GM23338 (cell line): ENCODE measurements around the gene ZNF891. TPM values are rescaled to one million over a fixed set of nuclear protein-coding genes. Genes with fewer than 3 reads are reported as not detected.

Experiments used
- ATAC-seq: fragments of 200-7000 bp; cut with Tn5 transposase; 3 replicates; pipeline ENCODE4 v1.9.1; 2020
- DNase-seq: peaks from one replicate; pipeline ENCODE4 v3.0.0-alpha.2; 2015; ENCODE audit warnings: low spot score
- H2AFZ ChIP-seq: fragments of 200-600 bp; sonication (generic); 2 replicates; pipeline ENCODE4 v1.8.0; 2016; ENCODE audit warnings: antibody characterized with exemption, mild to moderate bottlenecking, moderate library complexity
- H3F3A ChIP-seq: fragments of 200-600 bp; sonication (generic); replicated peaks from 2 replicates; pipeline ENCODE4 v1.8.0; 2017; ENCODE audit warnings: antibody characterized with exemption, mixed run types, low read depth
- H3K27ac ChIP-seq: fragments of 200-600 bp; sonication (generic); 2 replicates; pipeline ENCODE4 v1.6.1; 2016; ENCODE audit warnings: low read depth
- H3K27me3 ChIP-seq: fragments of 200-600 bp; sonication (generic); 2 replicates; pipeline ENCODE4 v1.8.0; 2016; ENCODE audit warnings: mild to moderate bottlenecking, mixed run types, moderate library complexity; ENCODE audit not compliant: insufficient read depth
- H3K36me3 ChIP-seq: fragments of 200-600 bp; sonication (generic); 2 replicates; pipeline ENCODE4 v1.8.0; 2016; ENCODE audit warnings: mild to moderate bottlenecking; ENCODE audit not compliant: insufficient read depth
- H3K4me1 ChIP-seq: fragments of 200-600 bp; sonication (generic); 2 replicates; pipeline ENCODE4 v1.8.0; 2016; ENCODE audit warnings: mild to moderate bottlenecking, moderate library complexity; ENCODE audit not compliant: insufficient read depth
- H3K4me2 ChIP-seq: fragments of 200-600 bp; sonication (generic); 2 replicates; pipeline ENCODE4 v1.7.1; 2017; ENCODE audit warnings: mixed run types
- H3K4me3 ChIP-seq: fragments of 200-600 bp; sonication (generic); 2 replicates; pipeline ENCODE4 v1.6.1; 2016; ENCODE audit warnings: mixed run types
- H3K79me2 ChIP-seq: fragments of 200-600 bp; sonication (generic); replicated peaks from 2 replicates; pipeline ENCODE4 v1.8.0; 2017; ENCODE audit warnings: mild to moderate bottlenecking; ENCODE audit not compliant: insufficient read depth
- H3K9me2 ChIP-seq: fragments of 200-600 bp; sonication (generic); 2 replicates; pipeline ENCODE4 v1.8.0; 2017; ENCODE audit not compliant: insufficient read depth
- H4K20me1 ChIP-seq: fragments of 200-600 bp; sonication (generic); replicated peaks from 2 replicates; pipeline ENCODE4 v1.8.0; 2017; ENCODE audit warnings: mild to moderate bottlenecking; ENCODE audit not compliant: insufficient read depth
- H3K27ac Mint-ChIP-seq: 2 replicates; pipeline ENCODE4 v1.8.0; 2020; ENCODE audit warnings: inconsistent platforms, mild to moderate bottlenecking, moderate library complexity, mixed read lengths
- H3K27me3 Mint-ChIP-seq: 3 replicates; pipeline ENCODE4 v1.8.0; 2022; ENCODE audit warnings: low read depth, mild to moderate bottlenecking, moderate library complexity, mixed read lengths, inconsistent platforms; ENCODE audit not compliant: insufficient read depth, poor library complexity
- H3K36me3 Mint-ChIP-seq: 3 replicates; pipeline ENCODE4 v1.8.0; 2021; ENCODE audit warnings: low read depth, mild to moderate bottlenecking, inconsistent platforms, moderate library complexity, mixed read lengths
- H3K4me1 Mint-ChIP-seq: 3 replicates; pipeline ENCODE4 v1.8.0; 2020; ENCODE audit warnings: mild to moderate bottlenecking, inconsistent platforms, mixed read lengths
- H3K4me3 Mint-ChIP-seq: 3 replicates; pipeline ENCODE4 v1.8.0; 2021; ENCODE audit warnings: moderate library complexity, mild to moderate bottlenecking, inconsistent platforms, mixed read lengths
- H3K9me3 Mint-ChIP-seq: 3 replicates; pipeline ENCODE4 v1.8.0; 2020; ENCODE audit warnings: moderate library complexity, mild to moderate bottlenecking, inconsistent platforms, mixed read lengths
- JUNB ChIP-seq: IDR thresholded peaks from one replicate; pipeline ENCODE4 v1.6.1; 2016; ENCODE audit warnings: antibody characterized with exemption; ENCODE audit not compliant: unreplicated experiment
- POLR2AphosphoS5 ChIP-seq: IDR thresholded peaks from 2 replicates; pipeline ENCODE4 v1.6.1; 2016; ENCODE audit warnings: antibody characterized with exemption, low read depth
- STAT1 ChIP-seq: IDR thresholded peaks from one replicate; pipeline ENCODE4 v1.6.1; 2016; ENCODE audit warnings: antibody characterized with exemption; ENCODE audit not compliant: unreplicated experiment
- ZNF331 ChIP-seq: fragments of 250-450 bp; sonication (Bioruptor Pico); IDR thresholded peaks from 2 replicates; pipeline ENCODE4 v1.5.0; 2020; ENCODE audit warnings: low read depth, mild to moderate bottlenecking, moderate library complexity
- polyA plus RNA-seq: library from polyadenylated mRNA; unstranded; fragments of >200 nt; fragmentation: Nextera tagmentation; extraction: Ambion mirVana; gene quantifications from 2 replicates; pipeline ENCODE4 v1.2.1, GENCODE V29; 2016
- total RNA-seq: library from RNA; depleted of rRNA; stranded (reverse); fragments of >200 nt; shearing (Covaris generic); gene quantifications from 2 replicates; pipeline ENCODE4 v1.2.3, GENCODE V29; 2014
- TF ChIP-seq, protein P1 (sequence below): IDR thresholded peaks from one replicate; pipeline ENCODE4 v1.6.1; 2018; ENCODE audit warnings: antibody characterized with exemption; ENCODE audit not compliant: unreplicated experiment
- TF ChIP-seq, protein P2 (sequence below), 2 experiments: fragments of 200-600 bp in 1 of 2; sonication (generic) in 1 of 2; conservative IDR thresholded peaks; 2 replicates each; pipeline versions ENCODE4 v1.5.1 to v1.6.1; 2016 to 2017; ENCODE audit warnings: antibody characterized with exemption in 2 of 2, low read depth in 2 of 2, mild to moderate bottlenecking in 2 of 2, moderate library complexity in 1 of 2
- TF ChIP-seq, protein P3 (sequence below): fragments of 250-450 bp; sonication (Bioruptor Pico); IDR thresholded peaks from 2 replicates; pipeline ENCODE4 v1.5.0; 2020; ENCODE audit warnings: mild to moderate bottlenecking, moderate library complexity

Gene ZNF891
- total and polyA plus RNA-seq, 2 experiments from 2014 or later, result 1.8 to 5.4 TPM

DNA sequence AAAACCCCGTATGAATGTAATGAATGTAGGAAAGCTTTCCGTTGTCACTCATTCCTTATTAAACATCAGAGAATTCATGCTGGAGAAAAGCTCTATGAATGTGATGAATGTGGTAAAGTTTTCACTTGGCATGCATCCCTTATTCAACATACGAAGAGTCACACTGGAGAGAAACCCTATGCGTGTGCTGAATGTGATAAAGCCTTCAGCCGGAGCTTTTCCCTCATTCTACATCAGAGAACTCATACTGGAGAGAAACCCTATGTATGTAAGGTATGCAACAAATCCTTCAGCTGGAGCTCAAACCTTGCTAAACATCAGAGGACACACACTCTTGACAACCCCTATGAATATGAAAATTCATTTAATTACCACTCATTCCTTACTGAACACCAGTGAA, 23.8 kb downstream of the ZNF891 start:
- H3K27ac ChIP-seq, result no peak overlapping the region
- no peaks in the 10 kb centered on the region for H4K20me1 ChIP-seq
- H3K4me3 ChIP-seq, result peak overlapping the region; percentile 9; the same call in 1 of the 2 replicates
- DNase-seq, result peak; percentile 25
- Mint-ChIP-seq H3K36me3 (peaks cover 100% of the 10 kb centered on the region), H3K4me3 (no peak overlapping the region), H3K27me3 (no peaks in the 10 kb centered on the region), H3K9me3 (peaks cover 99% of the 10 kb centered on the region), H3K4me1 (no peaks in the 10 kb centered on the region), H3K27ac (no peak overlapping the region)
- H3K4me1 ChIP-seq, result no peaks in the 10 kb centered on the region
- no peak overlapping the region for H3K4me2 ChIP-seq
- H3F3A ChIP-seq, result no peaks in the 10 kb centered on the region
- H3K79me2 ChIP-seq, result 0 out of 2 replicates have a peak, but pooled peaks cover 12% of the 10 kb centered on the region
- ATAC-seq, result no peak
- H2AFZ ChIP-seq, result no peak overlapping the region
- H3K27me3 ChIP-seq, result no peaks in the 10 kb centered on the region
- H3K9me2 ChIP-seq, result no peaks in the 10 kb centered on the region
- no peak for TF ChIP-seq ZNF331
- TF ChIP-seq, protein P1, sequence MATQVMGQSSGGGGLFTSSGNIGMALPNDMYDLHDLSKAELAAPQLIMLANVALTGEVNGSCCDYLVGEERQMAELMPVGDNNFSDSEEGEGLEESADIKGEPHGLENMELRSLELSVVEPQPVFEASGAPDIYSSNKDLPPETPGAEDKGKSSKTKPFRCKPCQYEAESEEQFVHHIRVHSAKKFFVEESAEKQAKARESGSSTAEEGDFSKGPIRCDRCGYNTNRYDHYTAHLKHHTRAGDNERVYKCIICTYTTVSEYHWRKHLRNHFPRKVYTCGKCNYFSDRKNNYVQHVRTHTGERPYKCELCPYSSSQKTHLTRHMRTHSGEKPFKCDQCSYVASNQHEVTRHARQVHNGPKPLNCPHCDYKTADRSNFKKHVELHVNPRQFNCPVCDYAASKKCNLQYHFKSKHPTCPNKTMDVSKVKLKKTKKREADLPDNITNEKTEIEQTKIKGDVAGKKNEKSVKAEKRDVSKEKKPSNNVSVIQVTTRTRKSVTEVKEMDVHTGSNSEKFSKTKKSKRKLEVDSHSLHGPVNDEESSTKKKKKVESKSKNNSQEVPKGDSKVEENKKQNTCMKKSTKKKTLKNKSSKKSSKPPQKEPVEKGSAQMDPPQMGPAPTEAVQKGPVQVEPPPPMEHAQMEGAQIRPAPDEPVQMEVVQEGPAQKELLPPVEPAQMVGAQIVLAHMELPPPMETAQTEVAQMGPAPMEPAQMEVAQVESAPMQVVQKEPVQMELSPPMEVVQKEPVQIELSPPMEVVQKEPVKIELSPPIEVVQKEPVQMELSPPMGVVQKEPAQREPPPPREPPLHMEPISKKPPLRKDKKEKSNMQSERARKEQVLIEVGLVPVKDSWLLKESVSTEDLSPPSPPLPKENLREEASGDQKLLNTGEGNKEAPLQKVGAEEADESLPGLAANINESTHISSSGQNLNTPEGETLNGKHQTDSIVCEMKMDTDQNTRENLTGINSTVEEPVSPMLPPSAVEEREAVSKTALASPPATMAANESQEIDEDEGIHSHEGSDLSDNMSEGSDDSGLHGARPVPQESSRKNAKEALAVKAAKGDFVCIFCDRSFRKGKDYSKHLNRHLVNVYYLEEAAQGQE, result no peak
- TF ChIP-seq POLR2AphosphoS5, result no peak
- TF ChIP-seq STAT1, result no peak
- TF ChIP-seq JUNB, result no peak
- TF ChIP-seq, protein P2, sequence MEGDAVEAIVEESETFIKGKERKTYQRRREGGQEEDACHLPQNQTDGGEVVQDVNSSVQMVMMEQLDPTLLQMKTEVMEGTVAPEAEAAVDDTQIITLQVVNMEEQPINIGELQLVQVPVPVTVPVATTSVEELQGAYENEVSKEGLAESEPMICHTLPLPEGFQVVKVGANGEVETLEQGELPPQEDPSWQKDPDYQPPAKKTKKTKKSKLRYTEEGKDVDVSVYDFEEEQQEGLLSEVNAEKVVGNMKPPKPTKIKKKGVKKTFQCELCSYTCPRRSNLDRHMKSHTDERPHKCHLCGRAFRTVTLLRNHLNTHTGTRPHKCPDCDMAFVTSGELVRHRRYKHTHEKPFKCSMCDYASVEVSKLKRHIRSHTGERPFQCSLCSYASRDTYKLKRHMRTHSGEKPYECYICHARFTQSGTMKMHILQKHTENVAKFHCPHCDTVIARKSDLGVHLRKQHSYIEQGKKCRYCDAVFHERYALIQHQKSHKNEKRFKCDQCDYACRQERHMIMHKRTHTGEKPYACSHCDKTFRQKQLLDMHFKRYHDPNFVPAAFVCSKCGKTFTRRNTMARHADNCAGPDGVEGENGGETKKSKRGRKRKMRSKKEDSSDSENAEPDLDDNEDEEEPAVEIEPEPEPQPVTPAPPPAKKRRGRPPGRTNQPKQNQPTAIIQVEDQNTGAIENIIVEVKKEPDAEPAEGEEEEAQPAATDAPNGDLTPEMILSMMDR (conservative IDR thresholded peaks at IDR 0.05; ENCODE audit: low read depth in 2 of 2), result no peak
- TF ChIP-seq, protein P3, sequence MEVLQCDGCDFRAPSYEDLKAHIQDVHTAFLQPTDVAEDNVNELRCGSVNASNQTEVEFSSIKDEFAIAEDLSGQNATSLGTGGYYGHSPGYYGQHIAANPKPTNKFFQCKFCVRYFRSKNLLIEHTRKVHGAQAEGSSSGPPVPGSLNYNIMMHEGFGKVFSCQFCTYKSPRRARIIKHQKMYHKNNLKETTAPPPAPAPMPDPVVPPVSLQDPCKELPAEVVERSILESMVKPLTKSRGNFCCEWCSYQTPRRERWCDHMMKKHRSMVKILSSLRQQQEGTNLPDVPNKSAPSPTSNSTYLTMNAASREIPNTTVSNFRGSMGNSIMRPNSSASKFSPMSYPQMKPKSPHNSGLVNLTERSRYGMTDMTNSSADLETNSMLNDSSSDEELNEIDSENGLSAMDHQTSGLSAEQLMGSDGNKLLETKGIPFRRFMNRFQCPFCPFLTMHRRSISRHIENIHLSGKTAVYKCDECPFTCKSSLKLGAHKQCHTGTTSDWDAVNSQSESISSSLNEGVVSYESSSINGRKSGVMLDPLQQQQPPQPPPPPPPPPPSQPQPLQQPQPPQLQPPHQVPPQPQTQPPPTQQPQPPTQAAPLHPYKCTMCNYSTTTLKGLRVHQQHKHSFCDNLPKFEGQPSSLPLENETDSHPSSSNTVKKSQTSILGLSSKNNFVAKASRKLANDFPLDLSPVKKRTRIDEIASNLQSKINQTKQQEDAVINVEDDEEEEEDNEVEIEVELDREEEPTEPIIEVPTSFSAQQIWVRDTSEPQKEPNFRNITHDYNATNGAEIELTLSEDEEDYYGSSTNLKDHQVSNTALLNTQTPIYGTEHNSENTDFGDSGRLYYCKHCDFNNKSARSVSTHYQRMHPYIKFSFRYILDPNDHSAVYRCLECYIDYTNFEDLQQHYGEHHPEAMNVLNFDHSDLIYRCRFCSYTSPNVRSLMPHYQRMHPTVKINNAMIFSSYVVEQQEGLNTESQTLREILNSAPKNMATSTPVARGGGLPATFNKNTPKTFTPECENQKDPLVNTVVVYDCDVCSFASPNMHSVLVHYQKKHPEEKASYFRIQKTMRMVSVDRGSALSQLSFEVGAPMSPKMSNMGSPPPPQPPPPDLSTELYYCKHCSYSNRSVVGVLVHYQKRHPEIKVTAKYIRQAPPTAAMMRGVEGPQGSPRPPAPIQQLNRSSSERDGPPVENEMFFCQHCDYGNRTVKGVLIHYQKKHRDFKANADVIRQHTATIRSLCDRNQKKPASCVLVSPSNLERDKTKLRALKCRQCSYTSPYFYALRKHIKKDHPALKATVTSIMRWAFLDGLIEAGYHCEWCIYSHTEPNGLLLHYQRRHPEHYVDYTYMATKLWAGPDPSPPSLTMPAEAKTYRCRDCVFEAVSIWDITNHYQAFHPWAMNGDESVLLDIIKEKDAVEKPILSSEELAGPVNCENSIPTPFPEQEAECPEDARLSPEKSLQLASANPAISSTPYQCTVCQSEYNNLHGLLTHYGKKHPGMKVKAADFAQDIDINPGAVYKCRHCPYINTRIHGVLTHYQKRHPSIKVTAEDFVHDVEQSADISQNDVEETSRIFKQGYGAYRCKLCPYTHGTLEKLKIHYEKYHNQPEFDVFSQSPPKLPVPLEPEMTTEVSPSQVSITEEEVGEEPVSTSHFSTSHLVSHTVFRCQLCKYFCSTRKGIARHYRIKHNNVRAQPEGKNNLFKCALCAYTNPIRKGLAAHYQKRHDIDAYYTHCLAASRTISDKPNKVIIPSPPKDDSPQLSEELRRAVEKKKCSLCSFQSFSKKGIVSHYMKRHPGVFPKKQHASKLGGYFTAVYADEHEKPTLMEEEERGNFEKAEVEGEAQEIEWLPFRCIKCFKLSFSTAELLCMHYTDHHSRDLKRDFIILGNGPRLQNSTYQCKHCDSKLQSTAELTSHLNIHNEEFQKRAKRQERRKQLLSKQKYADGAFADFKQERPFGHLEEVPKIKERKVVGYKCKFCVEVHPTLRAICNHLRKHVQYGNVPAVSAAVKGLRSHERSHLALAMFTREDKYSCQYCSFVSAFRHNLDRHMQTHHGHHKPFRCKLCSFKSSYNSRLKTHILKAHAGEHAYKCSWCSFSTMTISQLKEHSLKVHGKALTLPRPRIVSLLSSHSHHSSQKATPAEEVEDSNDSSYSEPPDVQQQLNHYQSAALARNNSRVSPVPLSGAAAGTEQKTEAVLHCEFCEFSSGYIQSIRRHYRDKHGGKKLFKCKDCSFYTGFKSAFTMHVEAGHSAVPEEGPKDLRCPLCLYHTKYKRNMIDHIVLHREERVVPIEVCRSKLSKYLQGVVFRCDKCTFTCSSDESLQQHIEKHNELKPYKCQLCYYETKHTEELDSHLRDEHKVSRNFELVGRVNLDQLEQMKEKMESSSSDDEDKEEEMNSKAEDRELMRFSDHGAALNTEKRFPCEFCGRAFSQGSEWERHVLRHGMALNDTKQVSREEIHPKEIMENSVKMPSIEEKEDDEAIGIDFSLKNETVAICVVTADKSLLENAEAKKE (CRISPR knock-in tag), result no peak
- H3K36me3 ChIP-seq, result peaks cover 86% of the 10 kb centered on the region
